ENCODE results near the gene PRR3.
"Not testable (repeated sequence)": the region's sequence is repeated elsewhere in the genome, so short reads cannot be mapped to it uniquely, and the experiment has no call there.

DNA sequence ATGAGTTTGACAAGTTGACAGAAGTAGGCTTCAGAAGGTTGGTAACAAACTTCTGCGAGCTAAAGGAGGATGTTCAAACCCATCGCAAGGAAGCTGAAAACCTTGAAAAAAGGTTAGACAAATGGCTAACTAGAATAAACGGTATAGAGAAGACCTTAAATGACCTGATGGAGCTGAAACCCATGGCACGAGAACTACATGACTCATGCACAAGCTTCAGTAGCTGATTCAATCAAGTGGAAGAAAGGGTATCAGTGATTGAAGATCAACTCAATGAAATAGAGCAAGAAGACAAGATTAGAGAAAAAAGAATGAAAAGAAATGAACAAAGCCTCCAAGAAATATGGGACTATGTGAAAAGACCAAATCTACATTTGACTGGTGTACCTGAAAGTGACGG is 35.1 kb upstream of the PRR3 start:
- TF ChIP-seq, protein P1, sequence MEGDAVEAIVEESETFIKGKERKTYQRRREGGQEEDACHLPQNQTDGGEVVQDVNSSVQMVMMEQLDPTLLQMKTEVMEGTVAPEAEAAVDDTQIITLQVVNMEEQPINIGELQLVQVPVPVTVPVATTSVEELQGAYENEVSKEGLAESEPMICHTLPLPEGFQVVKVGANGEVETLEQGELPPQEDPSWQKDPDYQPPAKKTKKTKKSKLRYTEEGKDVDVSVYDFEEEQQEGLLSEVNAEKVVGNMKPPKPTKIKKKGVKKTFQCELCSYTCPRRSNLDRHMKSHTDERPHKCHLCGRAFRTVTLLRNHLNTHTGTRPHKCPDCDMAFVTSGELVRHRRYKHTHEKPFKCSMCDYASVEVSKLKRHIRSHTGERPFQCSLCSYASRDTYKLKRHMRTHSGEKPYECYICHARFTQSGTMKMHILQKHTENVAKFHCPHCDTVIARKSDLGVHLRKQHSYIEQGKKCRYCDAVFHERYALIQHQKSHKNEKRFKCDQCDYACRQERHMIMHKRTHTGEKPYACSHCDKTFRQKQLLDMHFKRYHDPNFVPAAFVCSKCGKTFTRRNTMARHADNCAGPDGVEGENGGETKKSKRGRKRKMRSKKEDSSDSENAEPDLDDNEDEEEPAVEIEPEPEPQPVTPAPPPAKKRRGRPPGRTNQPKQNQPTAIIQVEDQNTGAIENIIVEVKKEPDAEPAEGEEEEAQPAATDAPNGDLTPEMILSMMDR (IDR thresholded peaks at IDR 0.05) = not testable (repeated sequence)
- TF ChIP-seq EP300, POLR2A (IDR thresholded peaks at IDR 0.05): not testable (repeated sequence)

All from gastroesophageal sphincter (tissue), 3 donors.